SW480 (cell line): ENCODE results near the gene RPTOR.
"Not testable (repeated sequence)": the region's sequence is repeated elsewhere in the genome, so short reads cannot be mapped to it uniquely, and the experiment has no call there.

Experiments
- DNase-seq: peaks from one replicate; pipeline ENCODE4 v3.0.0-alpha.2; 2016; ENCODE audit warnings: low spot score

RPTOR gene

GRCh38 chr17:80512233-80512632 is 32.4 kb upstream of the RPTOR start:
- DNase-seq, result no peak

- no peak for DNase-seq
Measured at GRCh38 chr17:80513201-80513600, 31.4 kb upstream of the RPTOR start.

DNA sequence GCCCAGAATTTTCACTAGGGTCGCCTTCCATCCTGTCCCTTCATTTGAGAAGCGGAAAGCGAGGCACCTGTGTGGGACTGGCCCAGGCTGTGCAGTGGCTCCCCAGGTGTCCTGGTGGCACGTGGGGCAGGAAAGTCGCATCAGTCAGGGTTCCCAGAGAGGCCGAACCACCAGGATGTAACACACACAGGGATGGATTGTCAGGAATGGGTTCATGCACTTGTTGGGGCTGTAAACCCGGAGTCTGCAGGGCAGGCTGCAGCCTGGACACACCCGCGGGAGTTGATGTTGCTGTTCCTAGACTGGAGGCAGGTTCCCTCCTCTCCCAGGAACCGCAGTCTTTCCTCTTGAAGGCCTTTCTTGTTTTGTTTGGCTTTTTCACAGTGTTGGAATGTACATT is 30.7 kb upstream of the RPTOR start:
- DNase-seq, result no peak

GRCh38 chr17:80516171-80516932 is 28.3 kb upstream of the RPTOR start:
- DNase-seq, result no peak

DNA sequence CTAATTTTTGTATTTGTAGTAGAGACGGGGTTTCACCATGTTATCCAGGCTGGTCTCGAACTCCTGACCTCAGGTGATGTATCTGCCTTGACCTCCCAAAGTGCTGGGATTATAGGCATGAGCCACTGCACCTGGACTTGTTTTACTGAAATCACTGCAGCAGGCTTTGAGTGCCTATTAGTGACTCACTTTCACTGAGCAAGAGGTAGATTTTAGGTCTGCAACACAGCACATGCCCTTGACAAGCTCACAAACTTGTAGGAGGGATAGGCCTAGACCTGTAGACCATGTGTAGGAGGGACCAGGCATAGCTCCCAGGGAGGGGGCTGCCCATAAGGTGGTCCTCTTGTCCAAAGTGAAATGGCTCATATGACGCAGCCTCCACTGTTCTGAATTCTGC is 27.0 kb upstream of the RPTOR start:
- no peak for DNase-seq

- no peak for DNase-seq
Measured at GRCh38 chr17:80518392-80518791, 26.2 kb upstream of the RPTOR start.

GRCh38 chr17:80519091-80519781 is 25.4 kb upstream of the RPTOR start:
- DNase-seq, result no peak

- no peak for DNase-seq
Measured at GRCh38 chr17:80520810-80521455, 23.7 kb upstream of the RPTOR start.

DNA sequence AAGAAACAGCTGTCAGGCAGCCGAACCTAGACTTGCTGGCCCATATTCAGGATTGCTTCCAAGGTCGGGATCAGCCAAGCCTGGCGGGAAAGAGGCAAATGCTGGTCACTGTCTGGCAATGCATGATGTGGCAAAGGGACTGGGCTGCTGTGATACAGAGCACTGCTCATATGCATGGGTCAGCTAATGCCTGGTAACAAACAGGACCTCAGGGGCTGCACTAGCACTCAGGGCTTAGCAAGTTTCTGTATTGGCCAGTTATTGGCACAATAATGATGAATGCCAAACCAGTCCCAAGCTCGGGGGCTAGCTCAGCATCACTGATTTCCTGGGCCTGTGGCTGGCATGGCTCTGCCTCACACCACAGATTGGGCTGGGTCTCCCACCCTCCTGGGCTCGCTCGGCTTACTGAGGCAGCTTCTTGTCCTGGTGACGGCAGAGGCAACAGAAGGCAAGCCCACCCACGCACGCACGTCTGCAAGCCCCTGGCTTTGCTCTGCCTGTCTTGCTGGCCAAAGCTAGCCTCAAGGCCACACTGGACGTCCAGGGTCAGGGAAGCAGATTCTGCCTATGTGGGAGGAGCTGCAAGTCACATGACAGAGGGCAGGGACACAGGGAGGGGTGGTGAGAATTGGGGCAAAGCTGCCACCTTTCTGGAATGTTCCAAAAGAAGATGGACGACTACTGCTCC is 21.4 kb upstream of the RPTOR start:
- no peak for DNase-seq

DNA sequence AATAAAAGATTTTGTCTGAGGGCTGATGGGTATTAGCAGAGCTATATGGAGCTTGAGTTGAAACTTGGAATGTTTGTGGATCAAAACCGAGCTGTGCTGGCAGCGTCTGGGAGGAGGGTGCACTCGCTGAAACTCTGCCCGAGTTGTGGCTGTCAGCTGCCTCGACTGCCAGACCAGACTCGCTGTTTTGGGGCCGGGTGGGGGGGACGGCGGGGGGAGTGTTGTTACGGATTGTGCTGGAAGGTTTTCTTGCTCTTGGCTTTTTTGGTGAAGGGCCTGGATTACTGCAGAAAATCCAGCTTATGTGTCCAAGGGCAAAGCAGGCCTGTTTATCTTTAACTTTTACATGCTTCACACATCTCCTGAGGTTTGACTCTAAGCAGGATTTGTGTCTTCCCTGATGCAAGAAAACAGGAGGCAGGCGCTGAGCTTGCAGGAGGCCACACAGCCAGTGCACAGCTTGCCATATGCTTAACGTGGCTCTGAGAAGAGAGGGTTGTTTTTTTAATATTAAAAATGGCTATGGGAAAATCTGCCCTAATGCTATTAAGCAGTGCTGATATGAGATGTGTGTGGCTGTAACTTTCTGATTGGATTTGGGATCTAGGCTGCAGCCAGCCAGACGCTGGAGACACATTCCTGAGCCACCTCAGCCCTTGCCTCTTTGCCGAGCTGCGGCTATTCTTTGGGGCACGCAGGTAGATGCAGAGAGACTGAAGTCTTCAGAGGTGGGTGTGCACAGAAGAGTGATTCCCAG is 20.5 kb upstream of the RPTOR start:
- no peak for DNase-seq

DNA sequence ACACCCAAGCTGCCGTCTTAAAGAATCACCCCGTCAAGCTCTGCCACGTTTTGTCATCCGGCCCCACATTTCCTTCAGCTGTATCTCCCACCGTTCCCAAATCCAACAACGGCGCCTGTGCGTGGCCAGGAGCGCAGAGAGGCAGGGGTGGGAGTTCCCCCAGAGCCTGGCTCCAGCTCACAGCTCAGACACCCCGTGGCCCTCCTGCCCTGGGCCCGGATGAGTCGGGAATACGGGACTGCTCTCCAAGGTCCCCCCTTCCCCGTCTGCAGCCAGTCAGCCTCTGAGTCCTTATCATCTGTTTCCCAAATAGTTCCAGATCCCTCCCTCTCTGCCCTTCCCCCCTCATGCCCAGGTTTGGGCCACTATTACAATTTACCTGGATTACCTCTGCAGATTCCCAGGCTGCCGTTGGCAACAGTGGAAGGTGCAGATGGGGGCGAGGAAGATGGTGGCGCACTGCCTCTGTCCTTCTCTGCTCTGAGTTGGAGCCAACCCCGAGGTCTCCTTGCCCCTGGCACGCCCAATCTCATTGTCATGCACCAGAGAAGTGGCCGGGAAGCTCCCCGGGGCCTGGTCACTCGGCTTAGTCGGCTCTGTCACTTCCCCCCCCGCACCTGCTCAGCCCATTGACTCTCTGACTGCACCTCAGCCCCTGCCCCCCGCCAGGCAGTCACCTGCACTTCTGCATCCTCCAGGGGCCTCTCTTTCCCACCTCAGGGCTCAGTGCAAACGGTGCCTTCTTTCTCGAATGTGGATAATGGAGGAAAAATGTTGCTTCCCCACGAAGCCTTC is 18.3 kb upstream of the RPTOR start:
- DNase-seq, result no peak

GRCh38 chr17:80527016-80527645 is 17.5 kb upstream of the RPTOR start:
- no peak for DNase-seq

DNA sequence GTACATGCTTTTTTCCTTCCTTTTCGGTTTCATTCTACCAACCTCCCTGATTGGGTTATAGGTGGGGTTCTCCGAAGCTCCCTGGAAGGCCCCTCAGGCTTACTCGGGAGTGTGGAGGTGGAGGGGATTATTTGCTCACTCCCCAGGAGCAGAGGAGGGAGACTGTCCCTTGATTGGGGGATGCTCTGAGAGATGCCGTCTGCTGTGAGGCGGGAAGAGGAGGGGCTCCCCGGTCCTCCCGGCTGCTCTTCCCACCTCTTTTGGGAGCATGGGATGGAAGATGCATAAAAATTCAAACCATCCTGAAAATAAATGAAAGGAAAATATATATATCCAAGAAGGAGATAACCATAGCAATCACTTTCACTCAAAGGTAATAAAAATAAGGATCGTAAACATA is 16.1 kb upstream of the RPTOR start:
- no peak for DNase-seq

- DNase-seq, result no peak
Measured at GRCh38 chr17:80529104-80529903, 15.3 kb upstream of the RPTOR start.

GRCh38 chr17:80529904-80530292 is 14.7 kb upstream of the RPTOR start:
- DNase-seq, result no peak

- DNase-seq, result no peak
Measured at GRCh38 chr17:80531400-80531799, 13.2 kb upstream of the RPTOR start.

GRCh38 chr17:80537386-80537785 is 7.3 kb upstream of the RPTOR start:
- DNase-seq, result not testable (repeated sequence)

GRCh38 chr17:80538484-80538883 is 6.2 kb upstream of the RPTOR start:
- no peak for DNase-seq

GRCh38 chr17:80539022-80539641 is 5.5 kb upstream of the RPTOR start:
- no peak for DNase-seq
